ENCODE results near the gene ST6GALNAC6. TPM values are rescaled to one million over a fixed set of nuclear protein-coding genes. Genes with fewer than 3 reads are reported as not detected.
A peak's percentile ranks its signal among the peaks of the same experiment; 100 is the strongest.

The ST6GALNAC6 gene
- total and polyA plus RNA-seq, 11 donors = 28.4 to 75.9 (median 43.2) TPM

- Histone ChIP-seq H3K9me3 (no peaks in the 10 kb centered on the region), H3K4me3 (peak overlapping the region in 6 of 12 donors; percentile 25 to 78 (median 66)), H3K27ac (peak overlapping the region in 6 of 12 donors; percentile 8 to 81 (median 47)), H3K36me3 (peaks cover 0 to 23% (median 11%) of the 10 kb centered on the region in 9 donors), H3K4me1 (peaks cover 7 to 62% (median 43%) of the 10 kb centered on the region in 12 donors), H3K27me3 (no peaks in the 10 kb centered on the region)
- WGBS, 4 donors = 63 to 70% (median 67%) methylated on average over 6 of the region's 6 CpGs
- intact Hi-C loops (cut with DNase I) = loop anchor here in 8 of 10 donors (1.0 to 5.0 kb wide), 7 partner anchors 45 to 183 kb away; partner anchors contain the start of genes CDK9 (in 4 of the 8), TOR2A (in 4 of the 8) and FPGS (in 1 of the 8)
- DNase-seq (peak in 1 of 5 donors; percentile 41), ATAC-seq (no peak)
- TF ChIP-seq CTCF (IDR thresholded peaks at IDR 0.05) = no peak
- no peak for TF ChIP-seq POLR2A (IDR thresholded peaks at IDR 0.05)
Observed at GRCh38 chr9:127917603-127918002, 18.2 kb upstream of the ST6GALNAC6 start.

- H3K27me3 ChIP-seq = no peaks in the 10 kb centered on the region
- peak; percentile 87 to 96 (median 92) for ATAC-seq
- H3K4me3 ChIP-seq = peak within 1 kb of the TSS; percentile 38 to 88 (median 76)
Observed at GRCh38 chr9:127916720-127917581, 17.5 kb upstream of the ST6GALNAC6 start, which contains the start of gene ST6GALNAC4. Gene ST6GALNAC4, minus strand, starts transcription at chr9:127917041. Its CDS starts 622 bp downstream, at chr9:127916419.

GRCh38 chr9:127915801-127916719 is 16.7 kb upstream of the ST6GALNAC6 start:
- peaks cover 0 to 38% (median 25%) of the 10 kb centered on the region in 9 donors for H3K36me3 ChIP-seq
- ATAC-seq = peak in 3 of 4 donors; percentile 1 to 17 (median 1)
- H3K27ac ChIP-seq = peak overlapping the region; percentile 5 to 78 (median 54)
- peak overlapping the region; percentile 38 to 88 (median 76) for H3K4me3 ChIP-seq
- no peaks in the 10 kb centered on the region for H3K27me3 ChIP-seq
- intact Hi-C loops (cut with DNase I) = loop anchor here in 7 of 10 donors (2.0 to 5.0 kb wide), 6 partner anchors 44 to 181 kb away; partner anchors contain the start of genes CDK9 (in 4 of the 7), TOR2A (in 2 of the 7) and FPGS (in 1 of the 7)
- 22 to 29% (median 25%) methylated on average over 20 to 27 of the region's 27 CpGs for WGBS, 4 donors
- no peak for TF ChIP-seq CTCF (IDR thresholded peaks at IDR 0.05)
- TF ChIP-seq POLR2A (IDR thresholded peaks at IDR 0.05) = no peak
- H3K4me1 ChIP-seq = peaks cover 7 to 51% (median 36%) of the 10 kb centered on the region in 12 donors
- no peaks in the 10 kb centered on the region for H3K9me3 ChIP-seq
- DNase-seq = peak in 1 of 5 donors; percentile 35

More at GRCh38 chr9:127916720-127917581, 17.5 kb upstream of the ST6GALNAC6 start, which contains the start of gene ST6GALNAC4:
- peaks cover 7 to 60% (median 42%) of the 10 kb centered on the region in 12 donors for H3K4me1 ChIP-seq
- H3K27ac ChIP-seq = peak within 1 kb of the TSS; percentile 5 to 81 (median 58)
- no peaks in the 10 kb centered on the region for H3K9me3 ChIP-seq
- TF ChIP-seq CTCF (IDR thresholded peaks at IDR 0.05) (no peak), POLR2A (IDR thresholded peaks at IDR 0.05) (peak in 1 of 2 donors; percentile 45)
- WGBS, 4 donors = 2 to 7% (median 4%) methylated on average over 21 to 71 of the region's 71 CpGs
- intact Hi-C loops (cut with DNase I) = loop anchor here in 8 of 10 donors (1.0 to 5.0 kb wide), 7 partner anchors 45 to 182 kb away; partner anchors contain the start of genes CDK9 (in 4 of the 8), TOR2A (in 4 of the 8) and FPGS (in 1 of the 8)
- H3K36me3 ChIP-seq = peaks cover 0 to 29% (median 16%) of the 10 kb centered on the region in 9 donors
- peak; percentile 94 to 98 (median 95) for DNase-seq

Measured in heart left ventricle (tissue), 16 donors.